NCI-H460 (cell line): ENCODE data around the gene SF3A2. TPM values are rescaled to one million over a fixed set of nuclear protein-coding genes. Genes with fewer than 3 reads are reported as not detected.

Experiments
- DNase-seq: peaks from one replicate; pipeline ENCODE4 v3.0.0-alpha.2; 2016; ENCODE audit warnings: low read depth; ENCODE audit errors: extremely low read depth
- small RNA-seq, 2 experiments: library from RNA; depleted of rRNA; stranded (forward); fragments of <200 nt; gene quantifications; one replicate each; pipeline ENCODE3, GENCODE V24; 2014
- total RNA-seq: library from RNA; depleted of rRNA; stranded (reverse); fragments of >200 nt; shearing (Covaris generic); gene quantifications from 2 replicates; pipeline ENCODE4 v1.2.3, GENCODE V29; 2014; rRNA removed

SF3A2 gene
- total RNA-seq, 1 experiment from 2014 or later, result 31.4 TPM

DNA sequence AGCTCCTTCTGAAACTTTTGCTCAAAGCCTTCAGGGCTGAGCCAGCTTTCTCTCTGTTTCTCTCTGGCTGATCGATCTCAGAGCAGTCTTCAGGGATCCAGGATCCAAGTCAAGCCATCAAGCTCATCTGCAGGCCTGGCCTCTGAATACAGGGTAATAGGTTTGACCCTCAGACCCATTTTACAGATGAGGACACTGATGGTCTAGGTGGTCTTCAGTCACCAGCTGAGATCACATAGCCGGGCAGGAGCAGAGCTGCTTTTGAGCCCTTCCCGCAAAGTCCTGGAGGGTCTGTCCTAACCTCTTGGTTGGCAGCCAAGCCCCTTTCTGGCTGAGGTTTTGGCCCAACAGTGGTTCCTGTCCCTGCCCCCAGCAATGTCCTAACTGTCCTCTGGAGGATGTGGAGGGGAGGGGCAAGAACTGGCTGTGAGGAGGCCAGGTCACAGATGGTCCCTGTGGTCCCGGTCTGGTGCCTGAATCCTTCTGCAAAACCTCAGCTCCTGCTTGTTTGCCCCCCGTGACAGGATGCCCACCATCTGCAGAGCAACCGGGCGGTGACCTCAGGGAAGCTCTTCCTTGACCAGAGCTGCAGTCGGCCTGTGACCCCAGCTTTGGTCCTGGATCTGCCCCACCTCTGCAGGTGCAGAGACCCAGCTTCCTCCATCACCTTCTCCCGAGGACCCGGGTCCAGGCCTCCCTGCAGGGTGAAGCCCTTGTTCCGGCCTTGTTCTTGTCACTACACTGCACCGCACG is 51.1 kb downstream of the SF3A2 start:
- DNase-seq, result no peak

DNA sequence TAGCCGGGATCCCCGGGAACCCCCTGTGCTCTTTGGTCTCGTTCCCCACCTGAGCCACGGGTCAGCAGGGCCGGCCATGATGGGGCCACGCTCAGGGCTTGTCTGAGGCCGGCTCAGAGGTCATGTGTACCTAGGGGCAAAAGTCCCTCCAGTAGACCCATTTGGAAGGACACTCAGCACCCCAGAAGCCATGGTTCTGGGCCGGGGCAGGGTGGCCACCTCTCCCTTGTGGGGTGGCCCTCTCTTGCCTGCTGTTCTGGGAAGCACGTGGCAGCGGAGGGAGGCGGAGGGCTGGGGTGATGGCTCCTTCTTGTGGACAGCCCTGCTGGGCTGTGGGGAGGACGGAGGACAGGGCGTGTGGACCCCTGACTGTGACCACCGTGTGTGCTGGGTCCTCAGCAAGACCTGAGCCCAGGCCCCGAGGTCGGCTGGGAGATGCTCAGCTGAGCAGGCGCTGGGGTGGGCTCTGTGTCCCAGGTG is 51.8 kb downstream of the SF3A2 start:
- no peak for DNase-seq

DNA sequence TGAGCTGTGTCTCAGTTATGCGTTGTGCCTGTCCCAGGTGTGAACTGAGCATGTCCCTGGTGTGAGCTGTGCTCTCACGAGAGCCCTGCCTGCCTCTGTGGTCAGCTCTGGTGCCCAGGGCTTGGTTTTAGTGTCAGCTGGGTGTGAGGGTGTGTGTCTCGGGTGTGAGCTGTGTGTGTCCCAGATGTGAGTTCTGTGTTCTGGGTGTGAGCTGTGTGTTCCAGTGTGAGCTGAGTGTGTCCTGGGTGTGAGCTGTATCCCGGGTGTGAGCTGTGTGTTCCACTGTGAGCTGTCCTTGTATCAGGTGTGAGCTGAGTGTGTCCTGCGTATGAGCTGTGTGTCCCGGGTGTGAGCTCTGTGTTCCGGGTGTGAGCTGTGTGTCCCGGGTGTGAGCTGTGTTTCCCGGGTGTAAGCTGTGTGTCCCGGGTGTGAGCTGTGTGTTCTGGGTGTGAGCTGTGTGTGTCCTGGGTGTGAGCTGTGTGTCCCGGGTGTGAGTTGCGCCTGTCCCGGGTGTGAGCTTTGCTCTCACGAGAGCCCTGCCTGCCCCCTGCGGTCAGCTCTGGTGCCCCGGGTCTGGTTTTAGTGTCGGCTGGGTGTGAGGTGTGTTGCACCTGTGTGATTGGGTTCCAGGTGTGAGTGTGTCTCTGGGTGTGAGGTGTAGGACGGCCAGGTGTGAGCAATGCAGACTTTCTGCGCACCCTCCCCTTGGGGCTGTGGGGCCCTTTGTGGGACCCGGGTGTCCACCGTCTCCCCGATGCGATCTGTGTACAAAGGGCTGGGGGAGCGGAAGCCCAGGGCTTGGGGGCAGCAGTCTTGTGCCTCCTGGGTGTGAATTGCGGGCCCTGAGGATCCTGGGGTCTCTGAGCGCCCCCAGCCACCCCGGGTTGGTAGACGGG is 52.4 kb downstream of the SF3A2 start:
- no peak for DNase-seq

DNA sequence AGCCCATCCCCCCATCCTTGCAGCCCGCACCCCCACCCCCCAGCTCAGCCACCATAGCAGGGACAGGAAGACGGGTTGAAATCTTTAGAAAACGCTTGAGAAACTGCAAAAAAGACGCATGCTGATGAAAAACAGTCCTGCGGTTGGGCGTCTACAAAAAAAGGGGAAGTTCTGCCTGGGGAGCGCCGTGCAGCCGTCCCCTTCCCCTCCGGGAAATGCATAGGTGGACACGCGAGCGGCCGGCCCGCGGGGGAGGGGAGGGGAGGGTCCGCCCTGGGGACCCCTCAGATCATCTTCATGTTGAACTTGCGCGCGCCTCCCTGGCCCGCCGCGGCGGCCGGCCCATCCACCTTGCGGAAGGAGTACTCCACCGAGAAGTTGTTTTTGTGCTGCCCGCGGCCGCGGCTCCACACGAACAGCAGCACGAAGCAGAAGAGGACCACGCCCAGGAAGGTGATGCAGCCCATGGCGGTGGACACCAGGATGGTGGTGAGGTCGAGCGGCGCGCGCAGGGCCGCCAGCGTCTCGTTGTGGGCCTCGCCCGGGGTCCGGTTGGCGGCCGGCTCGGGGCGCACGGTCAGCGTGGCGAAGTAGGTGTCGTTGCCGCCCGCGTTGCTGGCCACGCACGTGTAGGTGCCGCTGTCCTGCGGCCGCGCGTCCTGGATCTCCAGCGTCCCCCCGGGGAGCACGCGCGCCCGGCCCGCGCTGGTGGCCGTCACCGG is 53.3 kb downstream of the SF3A2 start:
- DNase-seq, result no peak

DNA sequence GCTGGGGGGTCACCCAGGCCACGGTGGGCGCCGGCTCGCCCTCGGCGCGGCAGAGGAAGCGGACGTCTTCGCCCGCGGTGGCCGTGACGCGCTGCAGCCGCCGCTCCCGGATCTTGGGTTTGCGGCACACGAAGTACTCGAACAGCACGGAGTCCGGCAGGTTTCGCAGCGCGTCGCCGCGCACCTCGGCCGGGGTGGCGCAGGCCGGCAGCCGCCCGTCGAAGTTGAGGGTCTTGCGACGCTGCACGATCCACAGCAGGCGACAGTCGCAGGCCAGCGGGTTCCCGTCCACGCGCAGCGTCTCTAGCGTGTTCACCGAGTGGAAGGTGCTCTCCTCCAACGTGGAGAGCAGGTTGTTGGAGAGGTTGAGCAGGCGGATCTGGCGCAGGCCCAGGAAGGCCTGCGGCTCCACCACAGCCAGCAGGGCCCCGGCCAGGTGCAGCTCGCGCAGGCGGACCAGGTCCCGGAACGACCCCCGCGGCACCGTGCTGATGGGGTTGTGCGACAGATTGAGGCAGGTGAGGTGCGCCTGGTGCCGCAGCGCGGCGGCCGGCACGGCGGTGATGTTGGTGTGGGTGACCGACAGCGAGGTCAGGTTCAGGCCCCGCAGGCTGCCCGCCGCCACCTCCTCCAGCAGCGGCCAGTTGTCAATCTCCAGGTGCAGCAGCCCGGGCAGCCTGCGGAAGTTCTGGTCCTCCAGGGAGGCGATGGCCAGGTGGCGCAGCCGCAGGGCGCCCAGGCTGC is 54.0 kb downstream of the SF3A2 start:
- no peak for DNase-seq

DNA sequence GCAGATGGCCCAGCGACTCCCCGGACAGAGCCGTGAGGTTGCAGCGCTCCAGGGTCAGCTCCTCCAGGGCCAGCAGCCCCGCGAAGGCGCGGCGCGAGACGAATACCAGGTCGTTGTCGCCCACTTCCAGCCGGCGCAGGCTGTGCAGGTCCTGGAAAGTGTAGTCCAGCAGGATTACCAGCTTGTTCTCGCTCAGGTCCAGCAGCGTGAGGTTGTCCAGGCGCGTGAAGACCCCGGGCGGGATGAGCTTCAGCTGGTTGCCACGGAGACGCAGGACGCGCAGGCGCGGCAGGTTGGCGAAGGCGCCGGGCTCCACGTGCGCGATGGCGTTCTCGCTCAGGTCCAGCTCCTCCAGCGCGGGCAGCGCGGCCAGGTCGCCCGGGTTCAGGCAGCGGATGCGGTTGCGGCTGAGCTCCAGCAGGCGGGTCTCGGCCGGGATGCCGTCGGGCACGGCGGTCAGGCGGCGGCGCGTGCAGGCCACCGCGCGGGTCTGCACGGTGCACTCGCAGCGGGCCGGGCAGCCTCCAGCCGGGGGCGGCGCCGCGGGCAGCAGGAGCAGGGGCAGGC is 54.6 kb downstream of the SF3A2 start:
- no peak for DNase-seq

DNA sequence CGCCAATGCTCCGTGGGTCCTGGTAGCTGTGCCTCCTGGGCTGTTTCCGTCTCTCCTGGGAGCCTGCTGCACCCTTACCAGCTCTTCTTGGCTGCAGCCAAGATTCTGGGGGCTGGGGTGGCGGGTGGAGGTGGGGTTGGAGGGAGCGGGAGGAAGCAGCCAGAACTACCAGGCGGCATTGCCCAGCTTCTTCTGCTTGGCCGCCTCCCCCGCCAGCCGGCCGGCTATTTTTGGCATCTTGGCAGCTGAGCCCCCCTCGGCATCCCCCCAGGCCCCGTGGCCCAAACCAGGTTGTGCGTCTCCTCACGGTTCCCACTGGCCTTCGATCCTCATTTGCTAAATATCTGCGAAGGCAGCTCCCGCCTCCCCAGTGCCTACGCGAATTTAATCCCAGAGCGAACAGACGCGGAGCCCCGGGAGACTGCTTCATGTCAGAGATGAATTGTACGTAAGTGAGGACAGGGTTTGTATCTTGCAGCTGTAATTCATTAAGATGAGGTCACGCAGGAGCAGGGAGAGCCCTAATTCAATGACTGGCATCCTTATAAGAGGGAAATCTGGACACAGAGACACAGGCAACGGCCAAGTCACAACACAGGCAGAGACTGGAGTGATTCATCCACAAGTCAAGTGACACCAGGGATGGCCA is 58.2 kb downstream of the SF3A2 start:
- DNase-seq, result no peak

DNA sequence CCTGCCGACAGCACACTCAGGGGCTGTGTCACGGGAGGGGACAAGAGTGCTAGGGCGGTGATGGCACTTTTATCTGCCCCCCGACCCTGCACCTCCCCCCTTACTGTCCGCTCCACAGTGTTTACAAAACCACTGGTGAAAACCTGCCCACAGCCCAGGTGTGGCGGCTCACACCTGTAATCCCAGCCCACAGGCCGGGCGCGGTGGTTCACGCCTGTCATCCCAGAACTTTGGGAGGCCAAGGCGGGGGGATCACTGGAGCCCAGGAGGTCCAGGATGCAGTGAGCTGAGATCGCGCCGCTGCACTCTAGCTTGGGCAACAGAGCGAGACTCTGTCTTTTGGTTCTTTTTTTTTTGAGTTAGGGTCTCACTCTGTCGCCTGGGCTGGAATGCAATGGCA is 59.5 kb downstream of the SF3A2 start:
- DNase-seq, result no peak

Small RNA genes lying within 50 kb of the gene (small RNA-seq; reads per million reads assigned to genes)
- 0 to 0.06 reads per million in 2 experiments for gene MIR1227

Other genes with a start within 250 kb of the SF3A2 start
- 32.9 and 33.7 TPM in 2 replicates for gene BTBD2, start 221.1 kb upstream of the SF3A2 start, total RNA-seq
- 87.0 and 90.9 TPM in 2 replicates for gene MKNK2, start 185.6 kb upstream of the SF3A2 start, total RNA-seq
- gene MOB3A, start 140.5 kb upstream of the SF3A2 start, total RNA-seq, result 12.3 and 14.4 TPM in 2 replicates
- gene IZUMO4, start 139.9 kb upstream of the SF3A2 start, total RNA-seq, result 1.4 and 1.6 TPM in 2 replicates
- 67.6 and 83.8 TPM in 2 replicates for gene AP3D1, start 85.3 kb upstream of the SF3A2 start, total RNA-seq
- gene DOT1L, start 72.9 kb upstream of the SF3A2 start, total RNA-seq, result 4.8 and 5.4 TPM in 2 replicates
- gene PLEKHJ1, start 495 bp upstream of the SF3A2 start, total RNA-seq, result 45.3 and 46.6 TPM in 2 replicates
- gene AMH, start 12.5 kb downstream of the SF3A2 start, total RNA-seq, result 5.8 and 6.2 TPM in 2 replicates
- not detected in 2 replicates for gene JSRP1, start 19.6 kb downstream of the SF3A2 start, total RNA-seq
- not detected in 2 replicates for gene PEAK3, start 45.4 kb downstream of the SF3A2 start, total RNA-seq
- gene LINGO3, start 71.3 kb downstream of the SF3A2 start, total RNA-seq, result 0.30 TPM in 1 of 2 replicates, not detected in the other
- gene LSM7, start 91.8 kb downstream of the SF3A2 start, total RNA-seq, result 85.7 and 125 TPM in 2 replicates
- gene SPPL2B, start 91.9 kb downstream of the SF3A2 start, total RNA-seq, result 11.7 and 15.4 TPM in 2 replicates
- 0.05 TPM in 1 of 2 replicates, not detected in the other for gene TMPRSS9, start 123.4 kb downstream of the SF3A2 start, total RNA-seq
- 30.7 and 32.1 TPM in 2 replicates for gene TIMM13, start 190.8 kb downstream of the SF3A2 start, total RNA-seq
- 47.8 and 51.9 TPM in 2 replicates for gene LMNB2, start 220.1 kb downstream of the SF3A2 start, total RNA-seq
- 36.6 and 38.4 TPM in 2 replicates for gene GADD45B, start 239.3 kb downstream of the SF3A2 start, total RNA-seq